BJ (cell line): Measurements from ENCODE around the gene TREML4. TPM values are rescaled to one million over a fixed set of nuclear protein-coding genes. Genes with fewer than 3 reads are reported as not detected.

Experiments used
- CTCF ChIA-PET: fragments of 350-600 bp; formaldehyde crosslinking; extraction: SDS; loops from one replicate; lab custom pipeline; 2021; ENCODE audit warnings: antibody characterized with exemption, inconsistent platforms; lab: Yijun Ruan, JAX
- POLR2A ChIA-PET: fragments of 300-600 bp; sonication (Branson Sonifier 250); formaldehyde crosslinking; extraction: SDS; loops from one replicate; lab custom pipeline; 2021; ENCODE audit warnings: antibody characterized with exemption; lab: Charles Lee
- DNase-seq: peaks from one replicate; pipeline ENCODE4 v3.0.0-alpha.2; 2011; ENCODE audit warnings: low read depth
- H3K27me3 ChIP-seq: 2 replicates; pipeline ENCODE4 v1.6.0; 2011; ENCODE audit warnings: low read length; ENCODE audit not compliant: control insufficient read depth, insufficient read depth
- H3K36me3 ChIP-seq: 2 replicates; pipeline ENCODE4 v1.5.1; 2011; ENCODE audit warnings: low read length; ENCODE audit not compliant: control insufficient read depth, insufficient read depth
- H3K4me3 ChIP-seq: 2 replicates; pipeline ENCODE4 v1.5.1; 2011; ENCODE audit warnings: low read depth, mild to moderate bottlenecking, control low read depth, low read length
- polyA plus RNA-seq: library from polyadenylated mRNA; depleted of rRNA; stranded (reverse); fragments of >200 nt; gene quantifications from 2 replicates; pipeline ENCODE4 v1.2.3, GENCODE V29; 2011
- TF ChIP-seq, protein P1 (sequence below): IDR thresholded peaks from 2 replicates; pipeline ENCODE4 v1.5.1; 2011; ENCODE audit warnings: low read depth, mild to moderate bottlenecking, control low read depth, inconsistent platforms, low read length, moderate library complexity; ENCODE audit not compliant: insufficient read depth

Gene TREML4
- polyA plus RNA-seq, 1 experiment = not detected

GRCh38 chr6:41226752-41227151, 1.4 kb upstream of the TREML4 start:
- Histone ChIP-seq H3K4me3 (no peak overlapping the region), H3K36me3 (no peaks in the 10 kb centered on the region), H3K27me3 (no peaks in the 10 kb centered on the region; the same call in 1 of the 2 replicates)
- DNase-seq = no peak
- TF ChIP-seq, protein P1, sequence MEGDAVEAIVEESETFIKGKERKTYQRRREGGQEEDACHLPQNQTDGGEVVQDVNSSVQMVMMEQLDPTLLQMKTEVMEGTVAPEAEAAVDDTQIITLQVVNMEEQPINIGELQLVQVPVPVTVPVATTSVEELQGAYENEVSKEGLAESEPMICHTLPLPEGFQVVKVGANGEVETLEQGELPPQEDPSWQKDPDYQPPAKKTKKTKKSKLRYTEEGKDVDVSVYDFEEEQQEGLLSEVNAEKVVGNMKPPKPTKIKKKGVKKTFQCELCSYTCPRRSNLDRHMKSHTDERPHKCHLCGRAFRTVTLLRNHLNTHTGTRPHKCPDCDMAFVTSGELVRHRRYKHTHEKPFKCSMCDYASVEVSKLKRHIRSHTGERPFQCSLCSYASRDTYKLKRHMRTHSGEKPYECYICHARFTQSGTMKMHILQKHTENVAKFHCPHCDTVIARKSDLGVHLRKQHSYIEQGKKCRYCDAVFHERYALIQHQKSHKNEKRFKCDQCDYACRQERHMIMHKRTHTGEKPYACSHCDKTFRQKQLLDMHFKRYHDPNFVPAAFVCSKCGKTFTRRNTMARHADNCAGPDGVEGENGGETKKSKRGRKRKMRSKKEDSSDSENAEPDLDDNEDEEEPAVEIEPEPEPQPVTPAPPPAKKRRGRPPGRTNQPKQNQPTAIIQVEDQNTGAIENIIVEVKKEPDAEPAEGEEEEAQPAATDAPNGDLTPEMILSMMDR = no peak
- ChIA-PET CTCF (no interaction called here), POLR2A (no interaction called here)

- H3K36me3 ChIP-seq = no peaks in the 10 kb centered on the region
- TF ChIP-seq, protein P1 = no peak
- H3K27me3 ChIP-seq = no peaks in the 10 kb centered on the region; the same call in 1 of the 2 replicates
- no peak overlapping the region for H3K4me3 ChIP-seq
- CTCF ChIA-PET = no interaction called here
- DNase-seq = no peak
- POLR2A ChIA-PET = no interaction called here
These were observed 467 bp downstream of the TREML4 start for GRCh38 chr6:41228616-41229015.

DNA sequence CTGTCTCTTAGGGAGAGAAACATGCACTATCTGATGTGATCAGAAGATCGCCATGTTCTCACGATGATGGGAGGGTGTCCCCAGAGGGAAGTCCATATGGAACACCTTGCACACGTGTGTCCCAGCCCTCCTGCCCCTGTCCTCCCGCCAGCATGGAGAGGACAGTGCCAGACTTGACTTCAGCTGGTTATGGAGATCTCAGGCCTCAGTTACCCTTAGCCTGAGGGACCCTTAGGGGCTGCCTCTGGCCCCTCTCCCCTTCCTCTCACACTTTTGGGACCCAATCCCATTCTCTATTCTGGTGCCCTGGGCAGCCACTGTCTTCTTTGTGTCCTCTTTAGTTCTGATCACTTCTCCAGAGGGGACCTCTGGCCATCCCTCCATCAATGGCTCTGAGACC, 1.6 kb downstream of the TREML4 start:
- Histone ChIP-seq H3K27me3 (no peaks in the 10 kb centered on the region; the same call in 1 of the 2 replicates), H3K4me3 (no peak overlapping the region), H3K36me3 (no peaks in the 10 kb centered on the region)
- DNase-seq = no peak
- CTCF ChIA-PET = no interaction called here
- POLR2A ChIA-PET = no interaction called here
- TF ChIP-seq, protein P1 = no peak

- CTCF ChIA-PET = no interaction called here
- TF ChIP-seq, protein P1 = no peak
- H3K27me3 ChIP-seq = peaks cover 2% of the 10 kb centered on the region; the same call in 1 of the 2 replicates
- DNase-seq = no peak
- POLR2A ChIA-PET = no interaction called here
- no peak overlapping the region for H3K4me3 ChIP-seq
- H3K36me3 ChIP-seq = no peaks in the 10 kb centered on the region
These were observed 3.1 kb downstream of the TREML4 start for GRCh38 chr6:41231246-41231645.

DNA sequence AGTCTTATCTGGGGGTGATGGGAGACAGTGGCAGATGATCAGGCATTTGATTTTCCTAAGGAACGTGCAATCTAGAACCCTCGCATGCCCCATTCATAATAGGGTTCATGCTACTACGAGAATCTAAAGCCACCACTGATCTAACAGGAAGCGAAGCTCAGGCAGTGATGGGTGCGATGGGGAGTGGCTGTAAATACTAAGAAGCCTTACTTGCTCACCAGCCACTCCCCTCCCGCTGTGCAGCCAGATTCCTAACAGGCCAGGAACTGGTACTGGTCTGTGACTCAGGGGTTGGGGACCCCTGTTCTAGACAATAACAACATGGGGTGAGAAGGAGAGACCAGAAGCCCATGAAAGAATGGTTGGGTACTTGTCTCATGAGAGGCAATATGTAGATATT, 4.5 kb downstream of the TREML4 start:
- ChIA-PET CTCF (no interaction called here), POLR2A (no interaction called here)
- no peak for DNase-seq
- Histone ChIP-seq H3K27me3 (peaks cover 2% of the 10 kb centered on the region; the same call in 1 of the 2 replicates), H3K4me3 (no peak overlapping the region), H3K36me3 (no peaks in the 10 kb centered on the region)
- TF ChIP-seq, protein P1 = no peak
